Testis (tissue), 2 donors: ENCODE measurements around the gene KATNBL1.

Source experiments
- CTCF ChIP-seq, 3 experiments: fragments of 450-650 bp in 2 of 3; fragments of 200-600 bp in 1 of 3; sonication (generic) in 1 of 3; IDR thresholded peaks; one replicate each; pipeline ENCODE4 v1.5.1; 2016 to 2019; ENCODE audit warnings: antibody characterized with exemption in 3 of 3, mild to moderate bottlenecking in 2 of 3, moderate library complexity in 1 of 3
- POLR2A ChIP-seq: fragments of 450-650 bp; IDR thresholded peaks from one replicate; pipeline ENCODE4 v1.6.1; 2017; ENCODE audit warnings: antibody characterized with exemption, mild to moderate bottlenecking, moderate library complexity

GRCh38 chr15:34243226-34243625 lies 33.3 kb upstream of the KATNBL1 start:
- TF ChIP-seq CTCF (IDR thresholded peaks at IDR 0.05) (no peak), POLR2A (no peak)
